Esophagus (tissue), 2 donors: ENCODE measurements around the gene CLPTM1L. TPM values are rescaled to one million over a fixed set of nuclear protein-coding genes. Genes with fewer than 3 reads are reported as not detected.
A peak's percentile ranks its signal among the peaks of the same experiment; 100 is the strongest.
"Not testable (repeated sequence)": the region's sequence is repeated elsewhere in the genome, so short reads cannot be mapped to it uniquely, and the experiment has no call there.

Experiments
- H3K27ac ChIP-seq, 2 donors: one replicate each; pipeline ENCODE4 v1.5.1; 2013; ENCODE audit warnings: low read depth in 2 of 2, mild to moderate bottlenecking in 2 of 2, inconsistent platforms in 1 of 2, low read length in 1 of 2, moderate library complexity in 1 of 2
- H3K27me3 ChIP-seq, 2 donors: one replicate each; pipeline ENCODE4 v1.6.1; 2013; ENCODE audit warnings: low read length in 2 of 2, control low read depth in 1 of 2, mild to moderate bottlenecking in 1 of 2; ENCODE audit not compliant: insufficient read depth in 2 of 2, control insufficient read depth in 1 of 2
- H3K36me3 ChIP-seq, 2 donors: one replicate each; pipeline ENCODE4 v1.6.1; 2013; ENCODE audit warnings: low read length in 1 of 2; ENCODE audit not compliant: control insufficient read depth in 2 of 2, insufficient read depth in 2 of 2
- H3K4me1 ChIP-seq, 2 donors: one replicate each; pipeline ENCODE4 v1.6.1; 2013; ENCODE audit warnings: low read length in 1 of 2; ENCODE audit not compliant: control insufficient read depth in 2 of 2, insufficient read depth in 2 of 2
- H3K4me3 ChIP-seq, 2 donors: one replicate each; pipeline ENCODE4 v1.5.1; 2013; ENCODE audit warnings: low read length in 2 of 2, mild to moderate bottlenecking in 2 of 2, low read depth in 1 of 2, moderate library complexity in 1 of 2
- H3K9me3 ChIP-seq, 2 donors: one replicate each; pipeline ENCODE4 v1.6.1; 2013; ENCODE audit warnings: mild to moderate bottlenecking in 2 of 2, low read depth in 1 of 2, low read length in 1 of 2, moderate library complexity in 1 of 2; ENCODE audit not compliant: control insufficient read depth in 2 of 2, insufficient read depth in 1 of 2
- WGBS, 2 donors: extraction: QIAGEN DNeasy Blood & Tissue Kit; methylation state at CpG; one replicate each; pipeline ENCODE4 v1.1.7; 2013; 5-methylcytosine and 5-hydroxymethylcytosine counted together
- polyA plus RNA-seq, 2 donors: library from polyadenylated mRNA; stranded (reverse); fragments of 200-250 nt; gene quantifications; one replicate each; pipeline ENCODE4 v1.2.3, GENCODE V29; 2013
- donor health status: healthy with polysubstance abuse.
- donor health status: Bipolar disorder and iron deficiency.

CLPTM1L gene
- polyA plus RNA-seq, 2 donors, result 20.0 to 52.1 TPM

GRCh38 chr5:1331861-1332405 is 13.0 kb downstream of the CLPTM1L start:
- Histone ChIP-seq H3K27me3 (no peaks in the 10 kb centered on the region), H3K36me3 (peaks cover 6 to 61% of the 10 kb centered on the region in 2 donors), H3K4me3 (no peak overlapping the region), H3K4me1 (peaks cover 0 to 21% of the 10 kb centered on the region in 2 donors), H3K9me3 (peaks cover 0 to 2% of the 10 kb centered on the region in 2 donors), H3K27ac (no peak overlapping the region)
- 78 to 80% methylated on average over 11 of the region's 11 CpGs for WGBS, 2 donors

- Histone ChIP-seq H3K27ac (peak overlapping the region; percentile 53 to 77), H3K9me3 (peaks cover 0 to 2% of the 10 kb centered on the region in 2 donors), H3K27me3 (no peaks in the 10 kb centered on the region), H3K4me3 (no peak overlapping the region), H3K4me1 (peaks cover 0 to 21% of the 10 kb centered on the region in 2 donors), H3K36me3 (peaks cover 6 to 53% of the 10 kb centered on the region in 2 donors)
- 59 to 75% methylated on average over 35 of the region's 35 CpGs for WGBS, 2 donors
Measured at GRCh38 chr5:1330847-1331831, 13.8 kb downstream of the CLPTM1L start.

- 62 to 70% methylated on average over 23 of the region's 23 CpGs for WGBS, 2 donors
- Histone ChIP-seq H3K27ac (peak overlapping the region; percentile 66 to 77), H3K36me3 (peaks cover 8 to 53% of the 10 kb centered on the region in 2 donors)
Measured at GRCh38 chr5:1330146-1330846, 14.6 kb downstream of the CLPTM1L start.

GRCh38 chr5:1329111-1329579 is 15.8 kb downstream of the CLPTM1L start:
- Histone ChIP-seq H3K27me3 (no peaks in the 10 kb centered on the region), H3K36me3 (peaks cover 15 to 58% of the 10 kb centered on the region in 2 donors), H3K9me3 (no peaks in the 10 kb centered on the region), H3K4me1 (peaks cover 0 to 17% of the 10 kb centered on the region in 2 donors), H3K4me3 (no peak overlapping the region), H3K27ac (no peak overlapping the region)
- whole genome bisulfite sequencing, 2 donors, result 93 to 96% methylated on average over 9 of the region's 9 CpGs

More at GRCh38 chr5:1330146-1330846, 14.6 kb downstream of the CLPTM1L start:
- no peaks in the 10 kb centered on the region for H3K27me3 ChIP-seq
- no peak overlapping the region for H3K4me3 ChIP-seq
- peaks cover 0 to 17% of the 10 kb centered on the region in 2 donors for H3K4me1 ChIP-seq
- no peaks in the 10 kb centered on the region for H3K9me3 ChIP-seq

GRCh38 chr5:1328237-1329110 is 16.4 kb downstream of the CLPTM1L start:
- 66 to 71% methylated on average over 7 of the region's 7 CpGs for WGBS, 2 donors
- H3K27ac ChIP-seq, H3K4me3 ChIP-seq, H3K27me3 ChIP-seq, H3K9me3 ChIP-seq: not testable (repeated sequence)
- Histone ChIP-seq H3K4me1 (peaks cover 0 to 17% of the 10 kb centered on the region in 2 donors), H3K36me3 (peaks cover 11 to 57% of the 10 kb centered on the region in 2 donors)

GRCh38 chr5:1326901-1327756 is 17.8 kb downstream of the CLPTM1L start:
- 50 to 58% methylated on average over 6 of the region's 6 CpGs for WGBS, 2 donors
- not testable (repeated sequence) for H3K27me3 ChIP-seq, H3K4me3 ChIP-seq, H3K9me3 ChIP-seq, H3K27ac ChIP-seq
- Histone ChIP-seq H3K4me1 (peaks cover 0 to 15% of the 10 kb centered on the region in 2 donors), H3K36me3 (peaks cover 13 to 62% of the 10 kb centered on the region in 2 donors)

- H3K9me3 ChIP-seq, H3K4me3 ChIP-seq, H3K27me3 ChIP-seq, H3K27ac ChIP-seq: not testable (repeated sequence)
- Histone ChIP-seq H3K4me1 (peaks cover 0 to 14% of the 10 kb centered on the region in 2 donors), H3K36me3 (peaks cover 18 to 62% of the 10 kb centered on the region in 2 donors)
- 76 to 85% methylated on average over 5 of the region's 5 CpGs for WGBS, 2 donors
Measured at GRCh38 chr5:1326532-1326875, 18.4 kb downstream of the CLPTM1L start.

- Histone ChIP-seq H3K27ac (no peak overlapping the region), H3K27me3 (no peaks in the 10 kb centered on the region), H3K4me3 (no peak overlapping the region), H3K4me1 (peaks cover under 1 to 9% of the 10 kb centered on the region in 2 donors), H3K9me3 (no peaks in the 10 kb centered on the region), H3K36me3 (peaks cover 23 to 60% of the 10 kb centered on the region in 2 donors)
- WGBS, 2 donors, result 84 to 86% methylated on average over 22 of the region's 22 CpGs
Measured at GRCh38 chr5:1325870-1326531, 18.9 kb downstream of the CLPTM1L start.
